Measurements from ENCODE around the gene ERCC6L2. TPM values are rescaled to one million over a fixed set of nuclear protein-coding genes. Genes with fewer than 3 reads are reported as not detected.

The ERCC6L2 gene
- total and polyA plus RNA-seq, 2 of the 4 experiments (the other 2 are of a cell fraction) = 13.0 to 67.6 TPM

- Histone ChIP-seq H2AK9ac (replicated peaks; ENCODE audit: low read depth, low read length, poor library complexity) (no peak overlapping the region), H3K4ac (ENCODE audit: low read depth, low read length) (no peak overlapping the region), H3K4me3 (ENCODE audit: insufficient read depth, low read depth, low read length) (no peak overlapping the region), H3K27me3 (ENCODE audit: control insufficient read depth, insufficient read depth, low read length) (0 out of 2 replicates have a peak, but pooled peaks cover 2% of the 10 kb centered on the region), H3K18ac (ENCODE audit: low read depth, low read length) (no peak overlapping the region), H3K9me1 (ENCODE audit: insufficient read depth, low read length) (no peaks in the 10 kb centered on the region), H4K91ac (ENCODE audit: insufficient read depth, low read depth, low read length) (no peak overlapping the region), H2BK120ac (ENCODE audit: low read depth, low read length) (no peak overlapping the region), H3K79me1 (ENCODE audit: low read depth in 1 of 2, low read length in 2 of 2) (no peaks in the 10 kb centered on the region), H2BK5ac (ENCODE audit: low read depth, low read length, poor library complexity, severe bottlenecking) (no peak overlapping the region), H3K9me3 (ENCODE audit: control insufficient read depth, insufficient read depth, low read length) (no peaks in the 10 kb centered on the region), H3K14ac (replicated peaks; ENCODE audit: low read depth, low read length) (no peak overlapping the region), H3K36me3 (ENCODE audit: control insufficient read depth, insufficient read depth, low read length) (no peaks in the 10 kb centered on the region), H3K9ac (ENCODE audit: low read depth, low read length) (no peak overlapping the region), H2BK20ac (ENCODE audit: low read depth, low read length) (no peak overlapping the region), H3K4me2 (ENCODE audit: low read depth, low read length) (no peak overlapping the region), H2BK15ac (ENCODE audit: low read depth, low read length) (no peak overlapping the region), H3K27ac (ENCODE audit: insufficient read depth, low read length) (no peak overlapping the region), H4K5ac (ENCODE audit: low read depth, low read length) (no peak overlapping the region), H2AK5ac (ENCODE audit: low read depth, low read length) (no peak overlapping the region), H2AFZ (replicated peaks; ENCODE audit: low read length, poor library complexity) (no peak overlapping the region), H3K23ac (ENCODE audit: low read depth, low read length) (no peak overlapping the region), H3K4me1 (ENCODE audit: control insufficient read depth, insufficient read depth, low read length) (peaks cover 4% of the 10 kb centered on the region; the same call in 1 of the 2 replicates), H4K20me1 (ENCODE audit: insufficient read depth, low read length) (no peaks in the 10 kb centered on the region), H4K8ac (ENCODE audit: low read depth in 2 of 2, low read length in 2 of 2) (no peak overlapping the region), H3K56ac (ENCODE audit: extremely low read depth, insufficient read depth, low read length) (no peak overlapping the region)
- DNase-seq = no peak
- dilution Hi-C loops (cut with HindIII; ENCODE audit: low sequenced_read_pairs, unreplicated experiment) = no loop called here
- in situ Hi-C loops (cut with MboI; ENCODE audit: low sequenced_read_pairs) = no loop called here
- ATAC-seq (ENCODE audit: low read depth) = no peak
- TF ChIP-seq RCOR1 (IDR thresholded peaks at IDR 0.05; ENCODE audit: insufficient replicate concordance, low read length) = no peak
- TF ChIP-seq BHLHE40 (IDR thresholded peaks at IDR 0.05; ENCODE audit: low read depth, low read length) = no peak
- no peak for TF ChIP-seq MXI1 (IDR thresholded peaks at IDR 0.05; ENCODE audit: borderline replicate concordance, low read depth, low read length)
- no peak for TF ChIP-seq FOS (IDR thresholded peaks at IDR 0.05; ENCODE audit: low read depth, low read length)
- TF ChIP-seq NFE2L2 (IDR thresholded peaks at IDR 0.05; ENCODE audit: low read depth, low read length) = no peak
- no peak for TF ChIP-seq POLR2A (IDR thresholded peaks at IDR 0.05; ENCODE audit: low read depth, low read length)
- no peak for TF ChIP-seq CEBPB (IDR thresholded peaks at IDR 0.05; ENCODE audit: low read depth, low read length)
- TF ChIP-seq SMC3 (IDR thresholded peaks at IDR 0.05; ENCODE audit: low read depth, low read length) = no peak
- TF ChIP-seq CTCF (conservative IDR thresholded peaks at IDR 0.05; ENCODE audit: low read depth, low read length) = no peak
- TF ChIP-seq, protein P1, sequence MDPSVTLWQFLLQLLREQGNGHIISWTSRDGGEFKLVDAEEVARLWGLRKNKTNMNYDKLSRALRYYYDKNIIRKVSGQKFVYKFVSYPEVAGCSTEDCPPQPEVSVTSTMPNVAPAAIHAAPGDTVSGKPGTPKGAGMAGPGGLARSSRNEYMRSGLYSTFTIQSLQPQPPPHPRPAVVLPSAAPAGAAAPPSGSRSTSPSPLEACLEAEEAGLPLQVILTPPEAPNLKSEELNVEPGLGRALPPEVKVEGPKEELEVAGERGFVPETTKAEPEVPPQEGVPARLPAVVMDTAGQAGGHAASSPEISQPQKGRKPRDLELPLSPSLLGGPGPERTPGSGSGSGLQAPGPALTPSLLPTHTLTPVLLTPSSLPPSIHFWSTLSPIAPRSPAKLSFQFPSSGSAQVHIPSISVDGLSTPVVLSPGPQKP (IDR thresholded peaks at IDR 0.05; ENCODE audit: borderline replicate concordance, low read depth, low read length) = no peak
- TF ChIP-seq RAD21 (IDR thresholded peaks at IDR 0.05; ENCODE audit: low read length) = no peak
- TF ChIP-seq, protein P2, sequence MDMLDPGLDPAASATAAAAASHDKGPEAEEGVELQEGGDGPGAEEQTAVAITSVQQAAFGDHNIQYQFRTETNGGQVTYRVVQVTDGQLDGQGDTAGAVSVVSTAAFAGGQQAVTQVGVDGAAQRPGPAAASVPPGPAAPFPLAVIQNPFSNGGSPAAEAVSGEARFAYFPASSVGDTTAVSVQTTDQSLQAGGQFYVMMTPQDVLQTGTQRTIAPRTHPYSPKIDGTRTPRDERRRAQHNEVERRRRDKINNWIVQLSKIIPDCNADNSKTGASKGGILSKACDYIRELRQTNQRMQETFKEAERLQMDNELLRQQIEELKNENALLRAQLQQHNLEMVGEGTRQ (IDR thresholded peaks at IDR 0.05; ENCODE audit: low read depth, low read length) = no peak
- no peak for TF ChIP-seq CHD1 (IDR thresholded peaks at IDR 0.05; ENCODE audit: low read depth, low read length)
- CTCF ChIA-PET = no interaction called here
- POLR2A ChIA-PET (ENCODE audit: unreplicated experiment) = no interaction called here
- BruUV-seq (replicated peaks) = no TSS peak
- intact Hi-C loops (cut with micrococcal nuclease) = no loop called here
Observed at GRCh38 chr9:95831810-95832209, 43.7 kb upstream of the ERCC6L2 start.
